Stomach (tissue), 4 donors: Measurements from ENCODE around the gene RIPK1.

ENCODE experiments used
- EP300 ChIP-seq: sonication (generic); formaldehyde crosslinking; IDR thresholded peaks from one replicate; pipeline ENCODE4 v1.6.1; 2017; ENCODE audit warnings: antibody characterized with exemption
- POLR2AphosphoS5 ChIP-seq, 3 donors: sonication (generic); formaldehyde crosslinking; IDR thresholded peaks; one replicate each; pipeline ENCODE4 v1.6.1; 2016; ENCODE audit warnings: antibody characterized with exemption in 3 of 3
- TF ChIP-seq, protein P1 (sequence below), 7 experiments: fragments of 450-650 bp in 4 of 7; fragments of 200-600 bp in 3 of 7; sonication (generic) in 3 of 7; IDR thresholded peaks; one replicate each; pipeline ENCODE4 v1.5.1; 2016 to 2019; ENCODE audit warnings: antibody characterized with exemption in 7 of 7, control low read depth in 2 of 7, mild to moderate bottlenecking in 1 of 7

DNA sequence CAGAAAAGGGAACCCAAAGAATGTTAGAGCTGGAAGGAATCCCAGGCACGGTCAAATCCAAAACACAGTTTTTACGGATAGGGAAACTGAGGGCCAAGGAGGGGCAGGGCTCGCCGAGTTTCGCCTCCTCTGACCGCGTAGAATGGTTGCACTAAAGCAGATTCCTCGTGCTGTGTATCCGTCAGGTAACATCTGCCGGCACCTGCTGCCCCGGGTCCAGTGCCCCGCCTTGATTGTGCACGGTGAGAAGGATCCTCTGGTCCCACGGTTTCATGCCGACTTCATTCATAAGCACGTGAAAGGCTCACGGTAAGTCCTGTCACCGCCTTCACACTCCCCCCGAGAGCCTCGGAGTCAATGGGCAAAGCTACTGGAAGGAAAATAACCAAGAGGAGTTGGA lies 71.9 kb downstream of the RIPK1 start:
- TF ChIP-seq POLR2AphosphoS5 (IDR thresholded peaks at IDR 0.05) (no peak), EP300 (no peak)
- TF ChIP-seq, protein P1, sequence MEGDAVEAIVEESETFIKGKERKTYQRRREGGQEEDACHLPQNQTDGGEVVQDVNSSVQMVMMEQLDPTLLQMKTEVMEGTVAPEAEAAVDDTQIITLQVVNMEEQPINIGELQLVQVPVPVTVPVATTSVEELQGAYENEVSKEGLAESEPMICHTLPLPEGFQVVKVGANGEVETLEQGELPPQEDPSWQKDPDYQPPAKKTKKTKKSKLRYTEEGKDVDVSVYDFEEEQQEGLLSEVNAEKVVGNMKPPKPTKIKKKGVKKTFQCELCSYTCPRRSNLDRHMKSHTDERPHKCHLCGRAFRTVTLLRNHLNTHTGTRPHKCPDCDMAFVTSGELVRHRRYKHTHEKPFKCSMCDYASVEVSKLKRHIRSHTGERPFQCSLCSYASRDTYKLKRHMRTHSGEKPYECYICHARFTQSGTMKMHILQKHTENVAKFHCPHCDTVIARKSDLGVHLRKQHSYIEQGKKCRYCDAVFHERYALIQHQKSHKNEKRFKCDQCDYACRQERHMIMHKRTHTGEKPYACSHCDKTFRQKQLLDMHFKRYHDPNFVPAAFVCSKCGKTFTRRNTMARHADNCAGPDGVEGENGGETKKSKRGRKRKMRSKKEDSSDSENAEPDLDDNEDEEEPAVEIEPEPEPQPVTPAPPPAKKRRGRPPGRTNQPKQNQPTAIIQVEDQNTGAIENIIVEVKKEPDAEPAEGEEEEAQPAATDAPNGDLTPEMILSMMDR (IDR thresholded peaks at IDR 0.05), result no peak
